Endothelial cell (in vitro differentiated cells): ENCODE data around the gene ITPK1. TPM values are rescaled to one million over a fixed set of nuclear protein-coding genes. Genes with fewer than 3 reads are reported as not detected.

Source experiments
- DNase-seq: peaks from one replicate; pipeline ENCODE4 v3.0.0; 2021; ENCODE audit warnings: low spot score
- H3K27ac Mint-ChIP-seq: one replicate; pipeline ENCODE4 v1.8.0; 2021; ENCODE audit warnings: mixed read lengths, inconsistent platforms; ENCODE audit not compliant: unreplicated experiment
- H3K27me3 Mint-ChIP-seq: one replicate; pipeline ENCODE4 v1.8.0; 2021; ENCODE audit warnings: mild to moderate bottlenecking, moderate library complexity, mixed read lengths, inconsistent platforms; ENCODE audit not compliant: unreplicated experiment
- H3K36me3 Mint-ChIP-seq: one replicate; pipeline ENCODE4 v1.8.0; 2021; ENCODE audit warnings: mild to moderate bottlenecking, low read depth, mixed read lengths, inconsistent platforms; ENCODE audit not compliant: unreplicated experiment
- H3K4me1 Mint-ChIP-seq: one replicate; pipeline ENCODE4 v1.8.0; 2021; ENCODE audit warnings: mild to moderate bottlenecking, mixed read lengths, inconsistent platforms; ENCODE audit not compliant: unreplicated experiment
- H3K4me3 Mint-ChIP-seq: one replicate; pipeline ENCODE4 v1.8.0; 2021; ENCODE audit warnings: mild to moderate bottlenecking, mixed read lengths, inconsistent platforms; ENCODE audit not compliant: unreplicated experiment
- H3K9me3 Mint-ChIP-seq: one replicate; pipeline ENCODE4 v1.8.0; 2021; ENCODE audit warnings: mixed read lengths, inconsistent platforms; ENCODE audit not compliant: unreplicated experiment
- CTCF ChIP-seq: fragments of 200-600 bp; sonication (generic); IDR thresholded peaks from one replicate; pipeline ENCODE4 v1.5.0; 2021; ENCODE audit warnings: antibody characterized with exemption; ENCODE audit not compliant: unreplicated experiment
- total RNA-seq: library from RNA; stranded (reverse); fragmentation: NEBNext Ultra II Directional; extraction: Animal tissue kit (Norgen Biotek cat#: 25700); gene quantifications from one replicate; pipeline ENCODE4 v1.2.1, GENCODE V29; 2021; ENCODE audit not compliant: unreplicated experiment

ITPK1 gene
- total RNA-seq, 1 donor from 2014 or later: 39.2 TPM

GRCh38 chr14:93068711-93069110 is 47.0 kb downstream of the ITPK1 start:
- Mint-ChIP-seq H3K27me3 (no peaks in the 10 kb centered on the region), H3K9me3 (no peaks in the 10 kb centered on the region), H3K27ac (no peak overlapping the region), H3K4me1 (peaks cover 19% of the 10 kb centered on the region), H3K4me3 (no peak overlapping the region), H3K36me3 (no peaks in the 10 kb centered on the region)
- no peak for DNase-seq
- no peak for TF ChIP-seq CTCF

- H3K27me3 Mint-ChIP-seq: no peaks in the 10 kb centered on the region
- TF ChIP-seq CTCF: no peak
- H3K27ac Mint-ChIP-seq: no peak overlapping the region
- peaks cover 8% of the 10 kb centered on the region for H3K4me1 Mint-ChIP-seq
- no peak for DNase-seq
- H3K9me3 Mint-ChIP-seq: no peaks in the 10 kb centered on the region
- H3K4me3 Mint-ChIP-seq: no peak overlapping the region
- H3K36me3 Mint-ChIP-seq: no peaks in the 10 kb centered on the region
These were observed 48.6 kb downstream of the ITPK1 start for GRCh38 chr14:93067088-93067487.

- TF ChIP-seq CTCF: no peak
- H3K4me3 Mint-ChIP-seq: no peak overlapping the region
- no peaks in the 10 kb centered on the region for H3K9me3 Mint-ChIP-seq
- H3K27me3 Mint-ChIP-seq: no peaks in the 10 kb centered on the region
- H3K4me1 Mint-ChIP-seq: peaks cover 4% of the 10 kb centered on the region
- H3K36me3 Mint-ChIP-seq: no peaks in the 10 kb centered on the region
- H3K27ac Mint-ChIP-seq: no peak overlapping the region
- DNase-seq: no peak
These were observed 50.4 kb downstream of the ITPK1 start for GRCh38 chr14:93065272-93065730.

GRCh38 chr14:93064411-93065271 is 51.1 kb downstream of the ITPK1 start:
- H3K27me3 Mint-ChIP-seq: no peaks in the 10 kb centered on the region
- H3K4me3 Mint-ChIP-seq: no peak overlapping the region
- H3K27ac Mint-ChIP-seq: no peak overlapping the region
- H3K4me1 Mint-ChIP-seq: peaks cover 4% of the 10 kb centered on the region
- no peak for DNase-seq
- no peaks in the 10 kb centered on the region for H3K9me3 Mint-ChIP-seq
- no peaks in the 10 kb centered on the region for H3K36me3 Mint-ChIP-seq
- no peak for TF ChIP-seq CTCF

- H3K4me1 Mint-ChIP-seq: peaks cover 4% of the 10 kb centered on the region
- DNase-seq: no peak
- no peak for TF ChIP-seq CTCF
- no peaks in the 10 kb centered on the region for H3K36me3 Mint-ChIP-seq
- H3K4me3 Mint-ChIP-seq: no peak overlapping the region
- H3K9me3 Mint-ChIP-seq: no peaks in the 10 kb centered on the region
- no peak overlapping the region for H3K27ac Mint-ChIP-seq
- no peaks in the 10 kb centered on the region for H3K27me3 Mint-ChIP-seq
These were observed 52.3 kb downstream of the ITPK1 start for GRCh38 chr14:93063393-93063792.
